Testis (tissue), 2 donors: ENCODE data around the gene CAPG.

ENCODE experiments used
- POLR2A ChIP-seq: fragments of 450-650 bp; IDR thresholded peaks from one replicate; pipeline ENCODE4 v1.6.1; 2017; ENCODE audit warnings: antibody characterized with exemption, mild to moderate bottlenecking, moderate library complexity
- TF ChIP-seq, protein P1 (sequence below), 3 experiments: fragments of 450-650 bp in 2 of 3; fragments of 200-600 bp in 1 of 3; sonication (generic) in 1 of 3; IDR thresholded peaks; one replicate each; pipeline ENCODE4 v1.5.1; 2016 to 2019; ENCODE audit warnings: antibody characterized with exemption in 3 of 3, mild to moderate bottlenecking in 2 of 3, moderate library complexity in 1 of 3

DNA sequence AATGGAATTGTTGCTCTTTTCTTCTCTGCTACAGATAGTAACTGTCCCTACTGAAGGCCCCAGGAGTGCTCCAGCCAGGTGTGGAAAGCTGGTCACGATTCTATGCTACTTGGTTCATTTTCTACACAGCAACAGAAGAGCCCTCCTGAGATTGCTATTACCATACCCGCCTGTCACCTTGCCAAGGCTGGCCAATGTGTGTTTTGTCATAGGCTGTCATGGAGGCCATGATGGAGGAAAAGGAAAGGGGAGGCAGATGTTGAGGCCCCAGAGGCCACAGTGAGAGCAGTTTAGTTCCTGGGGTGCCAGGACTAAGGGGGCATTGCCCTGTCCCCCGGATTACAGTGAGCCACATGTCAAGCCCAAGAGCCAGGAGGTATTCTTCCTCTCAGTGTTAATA lies 54.6 kb downstream of the CAPG start:
- TF ChIP-seq POLR2A = no peak
- TF ChIP-seq, protein P1, sequence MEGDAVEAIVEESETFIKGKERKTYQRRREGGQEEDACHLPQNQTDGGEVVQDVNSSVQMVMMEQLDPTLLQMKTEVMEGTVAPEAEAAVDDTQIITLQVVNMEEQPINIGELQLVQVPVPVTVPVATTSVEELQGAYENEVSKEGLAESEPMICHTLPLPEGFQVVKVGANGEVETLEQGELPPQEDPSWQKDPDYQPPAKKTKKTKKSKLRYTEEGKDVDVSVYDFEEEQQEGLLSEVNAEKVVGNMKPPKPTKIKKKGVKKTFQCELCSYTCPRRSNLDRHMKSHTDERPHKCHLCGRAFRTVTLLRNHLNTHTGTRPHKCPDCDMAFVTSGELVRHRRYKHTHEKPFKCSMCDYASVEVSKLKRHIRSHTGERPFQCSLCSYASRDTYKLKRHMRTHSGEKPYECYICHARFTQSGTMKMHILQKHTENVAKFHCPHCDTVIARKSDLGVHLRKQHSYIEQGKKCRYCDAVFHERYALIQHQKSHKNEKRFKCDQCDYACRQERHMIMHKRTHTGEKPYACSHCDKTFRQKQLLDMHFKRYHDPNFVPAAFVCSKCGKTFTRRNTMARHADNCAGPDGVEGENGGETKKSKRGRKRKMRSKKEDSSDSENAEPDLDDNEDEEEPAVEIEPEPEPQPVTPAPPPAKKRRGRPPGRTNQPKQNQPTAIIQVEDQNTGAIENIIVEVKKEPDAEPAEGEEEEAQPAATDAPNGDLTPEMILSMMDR (IDR thresholded peaks at IDR 0.05) = no peak
